Superior temporal gyrus (tissue), 1 donor: ENCODE data around the gene PAEP.
"Not testable (repeated sequence)": the region's sequence is repeated elsewhere in the genome, so short reads cannot be mapped to it uniquely, and the experiment has no call there.

Experiments used
- DNase-seq: peaks from one replicate; pipeline ENCODE4 v3.0.0-alpha.2; 2016; ENCODE audit errors: extremely low spot score

PAEP gene

GRCh38 chr9:135561391-135562234 lies at the start of gene PAEP:
TSS of gene PAEP (plus strand) at chr9:135561756.
- DNase-seq = no peak

- no peak for DNase-seq
These were observed 49.3 kb upstream of the PAEP start for GRCh38 chr9:135512241-135512603.

GRCh38 chr9:135512904-135513303 lies 48.7 kb upstream of the PAEP start:
- DNase-seq = no peak

- no peak for DNase-seq
These were observed 48.2 kb upstream of the PAEP start for GRCh38 chr9:135513351-135513846.

- not testable (repeated sequence) for DNase-seq
These were observed 47.6 kb upstream of the PAEP start for GRCh38 chr9:135513906-135514305.

- DNase-seq = no peak
These were observed 47.0 kb upstream of the PAEP start for GRCh38 chr9:135514342-135515082.

- no peak for DNase-seq
These were observed 46.2 kb upstream of the PAEP start for GRCh38 chr9:135515083-135515951.

- no peak for DNase-seq
These were observed 45.3 kb upstream of the PAEP start for GRCh38 chr9:135516132-135516860.

- no peak for DNase-seq
These were observed 44.1 kb upstream of the PAEP start for GRCh38 chr9:135517407-135517822.

- no peak for DNase-seq
These were observed 42.2 kb upstream of the PAEP start for GRCh38 chr9:135519179-135519971.

GRCh38 chr9:135520916-135521607 lies 40.5 kb upstream of the PAEP start, which contains the start of gene LCN1:
TSS of gene LCN1 (plus strand) at chr9:135521440. CDS start at chr9:135521498, 58 bp downstream.
- DNase-seq = no peak

- DNase-seq = no peak
These were observed 39.9 kb upstream of the PAEP start for GRCh38 chr9:135521608-135522095.

GRCh38 chr9:135522137-135522877 lies 39.2 kb upstream of the PAEP start:
- no peak for DNase-seq

GRCh38 chr9:135522931-135523330 lies 38.6 kb upstream of the PAEP start:
- no peak for DNase-seq

GRCh38 chr9:135523521-135524129 lies 37.9 kb upstream of the PAEP start:
- no peak for DNase-seq

GRCh38 chr9:135524130-135524861 lies 37.3 kb upstream of the PAEP start:
- no peak for DNase-seq

GRCh38 chr9:135525241-135526088 lies 36.1 kb upstream of the PAEP start:
- no peak for DNase-seq
